Activated naive CD8-positive, alpha-beta T cell treated with anti-CD3 and anti-CD28 coated beads, Interleukin-2, amount 10 ng/mL, durations not matched to agents 7 days and 5 days (primary cell): ENCODE results near the gene DNAH10. TPM values are rescaled to one million over a fixed set of nuclear protein-coding genes. Genes with fewer than 3 reads are reported as not detected.

Source experiments
- ATAC-seq: fragments of 150-1000 bp; cut with Tn5 transposase; one replicate; pipeline ENCODE4 v1.10.0; 2021; ENCODE audit warnings: low read depth, moderate library complexity
- POLR2A ChIA-PET: fragments of 350-600 bp; sonication (Branson Sonifier 250); formaldehyde crosslinking; loops from one replicate; lab custom pipeline; 2021; ENCODE audit warnings: antibody characterized with exemption; lab: Charles Lee
- DNase-seq: peaks from one replicate; pipeline ENCODE4 v3.0.0; 2021
- H3K27ac Mint-ChIP-seq: one replicate; pipeline ENCODE4 v1.8.0; 2022; ENCODE audit warnings: mild to moderate bottlenecking, mixed read lengths
- H3K27me3 Mint-ChIP-seq: one replicate; pipeline ENCODE4 v1.8.0; 2022; ENCODE audit warnings: mild to moderate bottlenecking, moderate library complexity, mixed read lengths
- H3K36me3 Mint-ChIP-seq: one replicate; pipeline ENCODE4 v1.8.0; 2021; ENCODE audit warnings: mild to moderate bottlenecking, mixed read lengths
- H3K4me1 Mint-ChIP-seq: one replicate; pipeline ENCODE4 v1.8.0; 2021; ENCODE audit warnings: mixed read lengths
- H3K4me3 Mint-ChIP-seq: one replicate; pipeline ENCODE4 v1.8.0; 2022; ENCODE audit warnings: mild to moderate bottlenecking, moderate library complexity, mixed read lengths
- H3K9me3 Mint-ChIP-seq: one replicate; pipeline ENCODE4 v1.8.0; 2021; ENCODE audit warnings: mixed read lengths
- total RNA-seq, 2 experiments: library from RNA; stranded (reverse); gene quantifications; one replicate each; pipeline ENCODE4 v1.2.3, GENCODE V29; 2021

Gene DNAH10
- total RNA-seq, 2 experiments from 2014 or later = 0.28 to 0.34 TPM

DNA sequence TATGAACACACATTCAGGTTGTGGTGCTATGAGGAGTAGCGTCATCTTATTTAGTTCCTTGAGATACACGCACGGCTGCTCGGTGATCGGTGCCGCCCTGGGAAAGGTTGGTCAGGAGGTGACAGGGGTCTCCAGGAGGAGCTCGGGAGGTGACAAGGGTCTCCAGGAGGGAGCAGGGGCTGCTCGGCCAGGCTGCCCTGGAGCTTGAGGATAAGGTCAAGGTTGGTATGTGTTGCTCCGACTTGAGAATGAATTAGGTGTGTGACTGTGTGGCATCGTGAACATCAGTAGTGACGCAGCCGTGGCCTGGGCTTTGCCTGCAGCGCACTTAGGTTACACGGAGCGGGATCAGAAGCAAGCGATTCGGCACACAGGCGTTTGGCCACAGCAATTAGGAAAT is 174.4 kb downstream of the DNAH10 start:
- POLR2A ChIA-PET = interaction anchor here (0.8 kb wide), 1 partner anchor 41 kb away, joined by 3 read pairs; no protein-coding TSS in a partner anchor
- ATAC-seq (no peak), DNase-seq (no peak)
- Mint-ChIP-seq H3K27ac (peak overlapping the region; percentile 78), H3K36me3 (peaks cover 13% of the 10 kb centered on the region), H3K9me3 (no peaks in the 10 kb centered on the region), H3K4me1 (peaks cover 35% of the 10 kb centered on the region), H3K4me3 (peak overlapping the region; percentile 46), H3K27me3 (peaks cover 2% of the 10 kb centered on the region)

DNA sequence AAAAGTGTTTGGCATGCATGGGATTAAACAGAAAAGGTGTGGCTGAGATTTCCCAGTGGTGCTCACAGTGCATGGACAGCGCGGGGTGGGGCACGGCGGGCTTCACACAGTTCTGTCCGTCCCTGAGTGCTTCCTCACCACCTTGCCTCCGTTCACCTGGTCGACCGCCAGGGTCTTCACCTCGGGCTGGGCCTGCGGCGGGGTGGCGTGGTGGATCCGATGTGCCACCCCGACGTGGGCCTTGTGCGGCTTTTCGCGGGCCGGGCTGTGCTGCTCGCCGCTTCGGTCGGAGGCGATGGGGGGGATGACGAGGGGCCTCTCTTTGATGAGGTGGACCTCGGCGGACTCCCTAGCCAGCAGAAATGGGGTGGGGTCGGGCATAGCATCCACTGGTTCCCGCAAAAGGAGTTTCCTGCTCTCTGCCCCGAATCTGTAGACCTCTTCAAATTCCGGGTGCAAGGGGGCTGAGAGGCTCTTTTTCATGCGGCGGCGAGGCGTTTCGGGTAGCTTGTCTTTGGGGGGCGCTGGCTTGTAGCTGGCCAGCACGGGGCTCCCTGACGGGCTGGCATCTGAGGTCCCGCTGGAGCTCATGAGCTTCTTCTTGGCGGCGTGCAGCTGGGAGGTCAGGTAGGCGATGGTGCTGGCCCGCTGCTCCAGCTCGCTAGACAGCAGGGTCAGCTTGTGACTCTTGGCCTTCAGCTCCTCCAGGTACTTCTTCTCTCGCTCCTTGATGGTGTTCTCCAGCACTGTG is 175.0 kb downstream of the DNAH10 start:
- DNase-seq (no peak), ATAC-seq (no peak)
- peaks cover 17% of the 10 kb centered on the region for H3K36me3 Mint-ChIP-seq
- H3K9me3 Mint-ChIP-seq = no peaks in the 10 kb centered on the region
- peak overlapping the region; percentile 77 for H3K4me3 Mint-ChIP-seq
- H3K27ac Mint-ChIP-seq = peak overlapping the region; percentile 85
- H3K4me1 Mint-ChIP-seq = peaks cover 29% of the 10 kb centered on the region
- POLR2A ChIA-PET = interaction anchor here (0.5 to 1.6 kb wide), 5 partner anchors 34 to 838 kb away, joined by 3 to 7 read pairs (median 3); partner anchors contain the start of genes CCDC92 and ZNF664
- peaks cover 2% of the 10 kb centered on the region for H3K27me3 Mint-ChIP-seq

DNA sequence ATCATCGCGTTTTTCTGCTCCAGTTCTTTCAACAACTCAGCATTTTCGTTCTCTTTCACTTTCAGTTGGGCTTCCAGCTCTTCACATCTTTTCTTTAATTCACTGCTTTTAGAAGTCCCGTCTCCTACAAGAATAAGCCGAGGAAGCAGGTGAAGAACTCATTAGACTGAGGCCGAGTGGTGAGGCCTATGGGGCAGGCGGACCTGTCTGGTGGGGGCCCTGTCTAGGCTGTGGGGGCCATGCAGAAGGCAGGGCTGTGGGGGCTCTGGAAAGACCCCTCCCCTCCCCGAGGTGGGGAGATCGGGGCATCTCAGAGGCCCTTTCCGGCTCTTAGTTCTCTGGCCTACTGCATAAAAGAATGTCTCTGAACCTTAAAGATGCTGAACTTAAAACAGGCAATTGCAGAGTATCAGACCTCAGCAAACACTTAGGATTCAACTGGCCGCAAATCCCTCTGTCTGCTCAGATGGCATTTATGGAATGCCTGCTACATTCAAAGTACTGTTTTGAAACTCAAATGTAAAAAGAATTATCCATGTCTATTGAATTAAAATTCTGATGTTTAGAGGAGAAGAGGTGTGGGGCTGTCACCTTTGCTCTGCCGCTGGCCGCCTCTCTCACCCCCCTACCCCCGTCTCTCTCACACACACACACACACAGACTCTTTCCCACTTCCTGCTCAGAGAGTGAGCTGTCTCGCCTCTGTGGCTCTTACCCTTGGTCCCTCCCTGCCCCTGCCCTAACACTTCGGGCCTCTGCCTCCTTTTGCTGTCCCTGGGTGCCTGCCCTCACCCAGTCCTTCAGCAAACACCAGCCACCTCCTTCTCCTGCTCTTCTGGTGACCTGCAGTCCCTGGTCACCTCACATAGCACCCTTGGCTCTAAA is 175.8 kb downstream of the DNAH10 start:
- Mint-ChIP-seq H3K27me3 (no peaks in the 10 kb centered on the region), H3K27ac (peak overlapping the region; percentile 85), H3K4me1 (peaks cover 22% of the 10 kb centered on the region), H3K9me3 (no peaks in the 10 kb centered on the region), H3K4me3 (peak overlapping the region; percentile 77), H3K36me3 (peaks cover 20% of the 10 kb centered on the region)
- DNase-seq (peak; percentile 57), ATAC-seq (peak; percentile 95)
- POLR2A ChIA-PET = interaction anchor here (1.0 to 1.7 kb wide), 5 partner anchors 8 to 837 kb away, joined by 3 to 8 read pairs (median 3); partner anchors contain the start of genes CCDC92 and ZNF664

DNA sequence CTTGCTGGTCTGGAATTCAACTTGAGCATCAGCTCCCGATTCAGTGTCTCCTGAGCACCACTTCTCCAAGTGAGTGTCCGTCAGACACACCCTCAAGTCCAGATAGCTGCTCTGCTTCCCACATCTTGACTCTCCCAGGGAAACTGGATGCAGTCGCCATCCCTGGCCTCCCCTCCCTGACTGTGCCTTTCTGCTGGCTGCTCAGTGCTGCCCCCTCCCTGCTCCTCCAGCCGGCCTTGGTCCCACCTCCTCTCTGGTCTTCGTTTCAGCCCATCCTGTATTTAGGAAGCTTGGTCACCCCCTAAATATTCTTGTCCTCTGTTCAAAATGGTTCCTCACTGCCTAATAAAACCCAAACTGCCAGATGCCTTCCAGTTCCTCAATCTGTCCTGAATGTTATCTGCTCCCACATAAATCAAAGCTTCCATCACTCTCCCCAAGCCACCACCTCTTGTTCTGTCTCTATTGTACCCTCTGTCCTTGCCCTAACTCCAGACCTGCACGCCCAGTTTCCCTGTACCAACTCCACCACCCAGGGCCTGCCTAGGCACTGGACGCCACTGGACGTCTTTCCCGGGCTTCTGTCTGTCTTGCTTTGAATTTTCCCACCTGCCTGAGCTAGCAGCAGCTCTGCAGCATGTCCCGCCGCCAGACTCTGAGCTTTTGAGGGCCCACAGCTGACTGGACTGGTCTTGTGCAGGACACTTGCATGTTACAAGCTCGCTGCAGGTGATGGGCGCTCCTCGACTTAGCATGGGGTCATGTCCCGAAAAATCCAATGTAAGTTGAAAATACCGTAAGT is 176.8 kb downstream of the DNAH10 start:
- Mint-ChIP-seq H3K27ac (peak overlapping the region; percentile 85), H3K9me3 (no peaks in the 10 kb centered on the region), H3K36me3 (peaks cover 20% of the 10 kb centered on the region), H3K4me3 (peak overlapping the region; percentile 77), H3K27me3 (no peaks in the 10 kb centered on the region), H3K4me1 (peaks cover 20% of the 10 kb centered on the region)
- POLR2A ChIA-PET = interaction anchor here (1.0 to 1.7 kb wide), 3 partner anchors 9 to 36 kb away, joined by 3 to 8 read pairs (median 3); no protein-coding TSS in a partner anchor
- ATAC-seq (no peak), DNase-seq (no peak)

- ATAC-seq (no peak), DNase-seq (no peak)
- Mint-ChIP-seq H3K4me3 (no peak overlapping the region), H3K27me3 (no peaks in the 10 kb centered on the region), H3K4me1 (peaks cover 20% of the 10 kb centered on the region), H3K9me3 (no peaks in the 10 kb centered on the region), H3K27ac (peak overlapping the region; percentile 45), H3K36me3 (peaks cover 20% of the 10 kb centered on the region)
- POLR2A ChIA-PET = no interaction called here
Measured at GRCh38 chr12:123939716-123940626, 177.9 kb downstream of the DNAH10 start.

DNA sequence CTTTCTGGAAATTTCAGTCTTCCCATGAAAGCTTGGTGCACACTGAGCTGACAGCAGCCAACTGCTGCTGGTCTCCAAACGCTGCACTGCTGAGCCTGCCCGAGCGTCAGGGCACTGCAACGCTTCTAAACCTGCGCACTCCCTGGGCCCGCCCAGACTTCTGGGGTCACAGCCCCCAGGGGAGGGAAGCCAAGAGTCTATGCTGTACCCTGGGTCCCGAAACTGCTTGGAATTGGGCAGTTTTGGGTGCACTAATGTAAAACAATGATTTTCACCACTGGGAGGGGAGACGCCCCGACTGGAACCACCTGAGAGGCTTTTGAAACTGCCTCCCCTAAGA is 178.5 kb downstream of the DNAH10 start:
- Mint-ChIP-seq H3K36me3 (peaks cover 20% of the 10 kb centered on the region), H3K4me3 (no peak overlapping the region), H3K27ac (no peak overlapping the region), H3K27me3 (no peaks in the 10 kb centered on the region), H3K9me3 (no peaks in the 10 kb centered on the region), H3K4me1 (peaks cover 20% of the 10 kb centered on the region)
- ATAC-seq (no peak), DNase-seq (no peak)
- POLR2A ChIA-PET = no interaction called here

- DNase-seq (no peak), ATAC-seq (no peak)
- peaks cover 20% of the 10 kb centered on the region for H3K4me1 Mint-ChIP-seq
- POLR2A ChIA-PET = no interaction called here
- H3K27ac Mint-ChIP-seq = no peak overlapping the region
- no peak overlapping the region for H3K4me3 Mint-ChIP-seq
- H3K27me3 Mint-ChIP-seq = peaks cover 2% of the 10 kb centered on the region
- no peaks in the 10 kb centered on the region for H3K9me3 Mint-ChIP-seq
- H3K36me3 Mint-ChIP-seq = peaks cover 20% of the 10 kb centered on the region
Measured at GRCh38 chr12:123941000-123941399, 178.9 kb downstream of the DNAH10 start.

DNA sequence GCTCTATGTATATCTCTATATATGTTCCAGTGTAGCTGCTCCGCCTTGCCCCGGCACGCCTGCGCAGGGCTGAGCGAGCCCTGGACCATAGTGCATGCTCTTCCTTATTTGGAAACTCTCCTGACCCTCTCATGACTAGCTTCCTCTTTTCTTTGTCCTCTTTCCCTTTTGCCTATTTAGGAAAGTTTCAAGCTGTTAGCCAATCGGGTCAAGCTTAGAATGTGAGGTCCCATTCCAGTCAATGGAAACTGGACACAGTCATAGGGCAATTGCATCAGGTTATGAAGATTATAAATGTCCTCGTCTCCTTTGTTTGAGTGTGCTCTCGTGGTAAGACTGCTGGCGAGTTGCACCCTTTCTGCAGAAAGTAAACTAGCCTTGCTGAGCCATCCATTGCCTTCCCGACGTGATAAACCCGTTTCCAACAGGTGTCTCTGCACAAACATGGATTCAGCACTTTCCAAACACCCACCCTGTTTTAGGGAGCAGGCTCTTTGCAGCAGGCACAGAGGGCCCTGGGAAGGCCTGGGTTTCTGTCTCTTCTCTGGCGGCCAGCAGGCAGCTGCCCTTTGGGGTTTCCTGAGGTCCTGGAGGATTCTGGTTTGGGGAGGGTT is 179.6 kb downstream of the DNAH10 start:
- POLR2A ChIA-PET = no interaction called here
- Mint-ChIP-seq H3K27ac (no peak overlapping the region), H3K4me3 (no peak overlapping the region), H3K36me3 (peaks cover 19% of the 10 kb centered on the region), H3K9me3 (no peaks in the 10 kb centered on the region), H3K4me1 (peaks cover 20% of the 10 kb centered on the region), H3K27me3 (peaks cover 2% of the 10 kb centered on the region)
- DNase-seq (no peak), ATAC-seq (no peak)

DNA sequence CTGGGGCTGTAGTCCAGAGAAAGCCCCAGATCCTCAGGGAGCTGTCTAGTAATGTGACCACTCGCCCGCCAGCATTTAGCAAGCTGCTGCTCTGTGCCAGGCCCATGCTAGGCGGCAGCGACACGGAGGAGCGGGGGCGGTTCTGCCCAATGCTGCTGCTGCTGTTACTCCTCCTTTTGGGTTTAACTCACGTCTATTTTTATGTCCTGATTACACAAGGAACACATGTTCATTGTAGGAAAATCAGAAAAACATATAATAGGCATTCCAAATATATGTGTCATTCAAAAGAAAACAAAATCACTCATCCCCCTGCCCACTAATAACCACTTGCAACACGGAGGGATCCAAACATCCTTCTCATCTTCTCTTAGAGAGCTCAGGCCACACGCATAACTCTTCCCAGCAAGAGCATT is 180.1 kb downstream of the DNAH10 start:
- Mint-ChIP-seq H3K36me3 (peaks cover 19% of the 10 kb centered on the region), H3K4me3 (no peak overlapping the region), H3K27ac (no peak overlapping the region), H3K9me3 (no peaks in the 10 kb centered on the region), H3K4me1 (peaks cover 20% of the 10 kb centered on the region), H3K27me3 (peaks cover 2% of the 10 kb centered on the region)
- ATAC-seq = no peak
- no peak for DNase-seq
- POLR2A ChIA-PET = no interaction called here

- ATAC-seq = no peak
- POLR2A ChIA-PET = no interaction called here
- peaks cover 13% of the 10 kb centered on the region for H3K36me3 Mint-ChIP-seq
- no peak for DNase-seq
- H3K4me3 Mint-ChIP-seq = no peak overlapping the region
- H3K4me1 Mint-ChIP-seq = peaks cover 12% of the 10 kb centered on the region
- peak overlapping the region; percentile 16 for H3K27ac Mint-ChIP-seq
- no peaks in the 10 kb centered on the region for H3K9me3 Mint-ChIP-seq
- peaks cover 2% of the 10 kb centered on the region for H3K27me3 Mint-ChIP-seq
Measured at GRCh38 chr12:123942911-123943648, 181.0 kb downstream of the DNAH10 start.

GRCh38 chr12:123943816-123944215 is 181.7 kb downstream of the DNAH10 start:
- no peak overlapping the region for H3K27ac Mint-ChIP-seq
- peaks cover 2% of the 10 kb centered on the region for H3K27me3 Mint-ChIP-seq
- DNase-seq (no peak), ATAC-seq (no peak)
- peaks cover 13% of the 10 kb centered on the region for H3K36me3 Mint-ChIP-seq
- H3K4me1 Mint-ChIP-seq = peaks cover 4% of the 10 kb centered on the region
- no peaks in the 10 kb centered on the region for H3K9me3 Mint-ChIP-seq
- no peak overlapping the region for H3K4me3 Mint-ChIP-seq
- POLR2A ChIA-PET = no interaction called here
